Neural progenitor cell (in vitro differentiated cells): ENCODE measurements around the gene APOE.
"Not testable (repeated sequence)": the region's sequence is repeated elsewhere in the genome, so short reads cannot be mapped to it uniquely, and the experiment has no call there.

Experiments
- CTCF ChIP-seq: fragments of 200-600 bp; sonication (generic); IDR thresholded peaks from 2 replicates; pipeline ENCODE4 v1.5.1; 2017; ENCODE audit warnings: antibody characterized with exemption, mild to moderate bottlenecking
- EZH2 ChIP-seq: fragments of 200-600 bp; sonication (generic); IDR thresholded peaks from 2 replicates; pipeline ENCODE4 v1.6.1; 2017; ENCODE audit warnings: antibody characterized with exemption, mild to moderate bottlenecking, moderate library complexity

- TF ChIP-seq CTCF, EZH2: not testable (repeated sequence)
Measured at GRCh38 chr19:44911896-44912295, 6.3 kb downstream of the APOE start.
